WERI-Rb-1 (cell line): ENCODE data around the gene NID1.
"Not testable (repeated sequence)": the region's sequence is repeated elsewhere in the genome, so short reads cannot be mapped to it uniquely, and the experiment has no call there.

Experiments
- DNase-seq: peaks from one replicate; pipeline ENCODE4 v3.0.0-alpha.2; 2020
- H3K27ac ChIP-seq: fragments of 250-450 bp; sonication (Bioruptor Pico); 2 replicates; pipeline ENCODE4 v1.5.1; 2020; ENCODE audit warnings: mild to moderate bottlenecking, moderate library complexity
- H3K27me3 ChIP-seq: fragments of 250-450 bp; sonication (Bioruptor Pico); 2 replicates; pipeline ENCODE4 v1.5.1; 2021; ENCODE audit warnings: mild to moderate bottlenecking, low read depth, moderate library complexity; ENCODE audit not compliant: insufficient read depth, severe bottlenecking
- H3K36me3 ChIP-seq: fragments of 250-450 bp; sonication (Bioruptor Pico); 2 replicates; pipeline ENCODE4 v1.5.1; 2020; ENCODE audit warnings: mild to moderate bottlenecking, moderate library complexity
- H3K4me3 ChIP-seq: 2 replicates; pipeline ENCODE4 v1.5.1; 2011; ENCODE audit warnings: low read depth, mild to moderate bottlenecking, control low read depth, low read length
- H3K9me3 ChIP-seq: fragments of 250-450 bp; sonication (Bioruptor Pico); 2 replicates; pipeline ENCODE4 v1.5.1; 2021; ENCODE audit warnings: mild to moderate bottlenecking, moderate library complexity; ENCODE audit not compliant: severe bottlenecking
- TF ChIP-seq, protein P1 (sequence below): IDR thresholded peaks from 2 replicates; pipeline ENCODE4 v1.5.1; 2011; ENCODE audit warnings: low read depth, mild to moderate bottlenecking, control low read depth, inconsistent platforms, low read length

The NID1 gene

DNA sequence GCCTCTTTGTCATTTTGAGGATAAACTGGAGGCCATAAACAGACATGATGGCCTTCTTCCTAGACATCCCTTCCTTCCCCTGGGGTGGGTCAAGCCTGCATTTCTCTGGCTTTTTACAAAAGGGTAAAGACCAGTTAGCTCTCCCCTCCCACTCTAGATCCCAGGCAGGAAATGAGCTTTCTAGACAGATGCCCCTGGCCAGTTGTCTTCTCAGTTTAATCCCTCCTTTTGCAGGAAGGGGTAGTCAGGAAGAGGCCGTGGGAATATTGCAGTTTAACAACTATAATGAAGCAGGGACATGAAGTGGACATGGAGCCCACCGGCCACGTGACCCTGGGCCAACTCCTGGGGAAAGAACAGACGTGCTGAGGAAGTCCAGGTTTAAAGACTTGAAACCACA is 85.7 kb downstream of the NID1 start:
- H3K27me3 ChIP-seq, result no peaks in the 10 kb centered on the region
- H3K4me3 ChIP-seq, result no peak overlapping the region
- peaks cover 7% of the 10 kb centered on the region for H3K9me3 ChIP-seq
- DNase-seq, result no peak
- no peak overlapping the region for H3K27ac ChIP-seq
- H3K36me3 ChIP-seq, result peaks cover 7% of the 10 kb centered on the region; the same call in 1 of the 2 replicates
- TF ChIP-seq, protein P1, sequence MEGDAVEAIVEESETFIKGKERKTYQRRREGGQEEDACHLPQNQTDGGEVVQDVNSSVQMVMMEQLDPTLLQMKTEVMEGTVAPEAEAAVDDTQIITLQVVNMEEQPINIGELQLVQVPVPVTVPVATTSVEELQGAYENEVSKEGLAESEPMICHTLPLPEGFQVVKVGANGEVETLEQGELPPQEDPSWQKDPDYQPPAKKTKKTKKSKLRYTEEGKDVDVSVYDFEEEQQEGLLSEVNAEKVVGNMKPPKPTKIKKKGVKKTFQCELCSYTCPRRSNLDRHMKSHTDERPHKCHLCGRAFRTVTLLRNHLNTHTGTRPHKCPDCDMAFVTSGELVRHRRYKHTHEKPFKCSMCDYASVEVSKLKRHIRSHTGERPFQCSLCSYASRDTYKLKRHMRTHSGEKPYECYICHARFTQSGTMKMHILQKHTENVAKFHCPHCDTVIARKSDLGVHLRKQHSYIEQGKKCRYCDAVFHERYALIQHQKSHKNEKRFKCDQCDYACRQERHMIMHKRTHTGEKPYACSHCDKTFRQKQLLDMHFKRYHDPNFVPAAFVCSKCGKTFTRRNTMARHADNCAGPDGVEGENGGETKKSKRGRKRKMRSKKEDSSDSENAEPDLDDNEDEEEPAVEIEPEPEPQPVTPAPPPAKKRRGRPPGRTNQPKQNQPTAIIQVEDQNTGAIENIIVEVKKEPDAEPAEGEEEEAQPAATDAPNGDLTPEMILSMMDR, result no peak

DNA sequence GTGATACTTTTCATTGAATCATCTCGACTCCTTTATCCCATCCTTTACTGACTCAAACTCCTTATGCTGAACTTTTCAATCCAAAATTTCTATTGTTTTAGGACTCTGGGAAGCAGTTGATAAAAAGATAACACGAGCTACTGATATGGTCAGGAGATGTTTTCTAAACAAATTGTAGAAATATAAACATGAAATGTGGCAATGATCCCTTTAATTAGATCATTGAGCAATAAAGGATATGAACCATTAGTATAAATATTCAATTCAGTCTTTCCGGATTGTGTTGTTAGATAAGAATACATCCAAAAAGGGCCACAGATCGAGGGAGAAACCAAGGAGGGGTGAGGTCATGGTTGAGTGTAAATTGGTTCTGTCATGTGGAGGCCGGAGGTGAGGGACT is 88.4 kb downstream of the NID1 start:
- peaks cover 7% of the 10 kb centered on the region for H3K9me3 ChIP-seq
- peaks cover 7% of the 10 kb centered on the region; the same call in 1 of the 2 replicates for H3K36me3 ChIP-seq

GRCh38 chr1:235974616-235975015 is 90.3 kb downstream of the NID1 start:
- H3K9me3 ChIP-seq, result peaks cover 7% of the 10 kb centered on the region
- TF ChIP-seq, protein P1, result no peak
- no peak overlapping the region for H3K27ac ChIP-seq
- no peaks in the 10 kb centered on the region for H3K27me3 ChIP-seq
- no peak overlapping the region for H3K4me3 ChIP-seq
- DNase-seq, result no peak
- peaks cover 7% of the 10 kb centered on the region; the same call in 1 of the 2 replicates for H3K36me3 ChIP-seq

More for the DNA sequence above, 88.4 kb downstream of the NID1 start:
- no peak overlapping the region for H3K4me3 ChIP-seq
- DNase-seq, result no peak
- H3K27ac ChIP-seq, result no peak overlapping the region
- TF ChIP-seq, protein P1, result no peak
- no peaks in the 10 kb centered on the region for H3K27me3 ChIP-seq

- not testable (repeated sequence) for DNase-seq, H3K27ac ChIP-seq, H3K36me3 ChIP-seq, H3K4me3 ChIP-seq, H3K9me3 ChIP-seq, H3K27me3 ChIP-seq
These were observed 92.2 kb downstream of the NID1 start for GRCh38 chr1:235972691-235973090.

GRCh38 chr1:235972311-235972689 is 92.6 kb downstream of the NID1 start:
- Histone ChIP-seq H3K9me3 (peaks cover 4% of the 10 kb centered on the region), H3K27ac (peak overlapping the region; percentile 82), H3K4me3 (peak overlapping the region; percentile 51), H3K36me3 (peaks cover 6% of the 10 kb centered on the region; the same call in 1 of the 2 replicates), H3K27me3 (no peaks in the 10 kb centered on the region)
- no peak for DNase-seq
- TF ChIP-seq, protein P1, result no peak

DNA sequence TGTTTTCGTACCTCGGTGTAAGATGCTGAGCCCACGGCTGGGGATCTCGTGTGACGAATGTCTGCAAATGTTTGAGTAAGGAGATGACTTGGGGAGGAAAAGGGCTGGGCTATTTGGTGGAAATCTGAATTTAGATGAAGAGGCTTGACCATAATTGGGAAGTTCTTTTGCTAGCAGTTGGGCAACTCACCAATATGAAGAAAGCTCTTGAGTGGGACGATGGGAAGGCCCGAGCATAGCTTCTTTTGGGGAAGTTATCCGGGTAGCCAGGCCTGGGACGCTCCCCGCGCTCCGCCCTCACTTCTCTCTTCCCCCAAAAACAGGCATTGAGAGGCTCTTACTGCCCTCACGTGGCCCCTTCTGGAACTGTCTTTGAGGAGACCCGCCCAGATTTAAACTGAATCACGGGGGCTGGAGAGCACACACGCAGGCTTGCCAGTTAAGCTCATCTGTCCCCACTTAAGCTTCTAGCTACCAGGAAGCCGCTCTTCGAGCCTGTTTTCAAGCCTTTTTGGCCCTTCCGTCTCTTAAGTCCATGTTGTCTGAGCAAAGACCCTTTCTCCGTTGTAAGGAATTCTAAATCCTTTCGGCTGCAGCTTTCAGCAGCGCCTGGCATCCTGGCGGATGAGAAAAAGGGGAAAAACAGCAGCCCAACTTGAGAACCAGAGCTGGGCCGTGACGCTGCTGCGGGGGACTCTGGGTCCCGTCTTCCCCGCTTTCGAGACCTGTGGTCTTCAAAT is 93.1 kb downstream of the NID1 start:
- Histone ChIP-seq H3K27me3 (no peaks in the 10 kb centered on the region), H3K36me3 (peaks cover 4% of the 10 kb centered on the region; the same call in 1 of the 2 replicates), H3K4me3 (peak overlapping the region; percentile 51), H3K9me3 (no peaks in the 10 kb centered on the region), H3K27ac (peak overlapping the region; percentile 82)
- DNase-seq, result peak; percentile 96
- TF ChIP-seq, protein P1, result peak; percentile 88
